BE2C (cell line): ENCODE measurements around the gene DRAXIN. TPM values are rescaled to one million over a fixed set of nuclear protein-coding genes. Genes with fewer than 3 reads are reported as not detected.
A peak's percentile ranks its signal among the peaks of the same experiment; 100 is the strongest.
"Not testable (repeated sequence)": the region's sequence is repeated elsewhere in the genome, so short reads cannot be mapped to it uniquely, and the experiment has no call there.

ENCODE experiments used
- DNase-seq: peaks from one replicate; pipeline ENCODE4 v3.0.0-alpha.2; 2020
- H3K27me3 ChIP-seq: fragments of 250-450 bp; sonication (Bioruptor Pico); 2 replicates; pipeline ENCODE4 v1.5.1; 2020; ENCODE audit warnings: mild to moderate bottlenecking
- H3K36me3 ChIP-seq: fragments of 250-450 bp; sonication (Bioruptor Pico); 2 replicates; pipeline ENCODE4 v1.5.1; 2020; ENCODE audit warnings: mild to moderate bottlenecking
- H3K4me1 ChIP-seq: fragments of 250-450 bp; sonication (Bioruptor Pico); 2 replicates; pipeline ENCODE4 v1.5.1; 2020
- H3K4me3 ChIP-seq: 2 replicates; pipeline ENCODE4 v1.5.1; 2011; ENCODE audit warnings: low read depth, low read length
- H3K9me3 ChIP-seq: fragments of 250-450 bp; sonication (Bioruptor Pico); 2 replicates; pipeline ENCODE4 v1.5.1; 2020
- polyA plus RNA-seq: library from polyadenylated mRNA; unstranded; fragments of >200 nt; gene quantifications from one replicate; pipeline ENCODE4 v1.2.1, GENCODE V29; 2012; ENCODE audit warnings: low read depth, missing spikeins; ENCODE audit not compliant: insufficient read length, insufficient read depth
- TF ChIP-seq, protein P1 (sequence below): IDR thresholded peaks from 2 replicates; pipeline ENCODE4 v1.5.1; 2012; ENCODE audit warnings: mild to moderate bottlenecking, low read depth, low read length

The DRAXIN gene
- 0.09 TPM for polyA plus RNA-seq

GRCh38 chr1:11691302-11691914 is at the start of gene DRAXIN:
Gene DRAXIN (plus strand): TSS chr1:11691710. CDS start chr1:11706259, 14,549 bp downstream.
- TF ChIP-seq, protein P1, sequence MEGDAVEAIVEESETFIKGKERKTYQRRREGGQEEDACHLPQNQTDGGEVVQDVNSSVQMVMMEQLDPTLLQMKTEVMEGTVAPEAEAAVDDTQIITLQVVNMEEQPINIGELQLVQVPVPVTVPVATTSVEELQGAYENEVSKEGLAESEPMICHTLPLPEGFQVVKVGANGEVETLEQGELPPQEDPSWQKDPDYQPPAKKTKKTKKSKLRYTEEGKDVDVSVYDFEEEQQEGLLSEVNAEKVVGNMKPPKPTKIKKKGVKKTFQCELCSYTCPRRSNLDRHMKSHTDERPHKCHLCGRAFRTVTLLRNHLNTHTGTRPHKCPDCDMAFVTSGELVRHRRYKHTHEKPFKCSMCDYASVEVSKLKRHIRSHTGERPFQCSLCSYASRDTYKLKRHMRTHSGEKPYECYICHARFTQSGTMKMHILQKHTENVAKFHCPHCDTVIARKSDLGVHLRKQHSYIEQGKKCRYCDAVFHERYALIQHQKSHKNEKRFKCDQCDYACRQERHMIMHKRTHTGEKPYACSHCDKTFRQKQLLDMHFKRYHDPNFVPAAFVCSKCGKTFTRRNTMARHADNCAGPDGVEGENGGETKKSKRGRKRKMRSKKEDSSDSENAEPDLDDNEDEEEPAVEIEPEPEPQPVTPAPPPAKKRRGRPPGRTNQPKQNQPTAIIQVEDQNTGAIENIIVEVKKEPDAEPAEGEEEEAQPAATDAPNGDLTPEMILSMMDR: no peak
- DNase-seq: peak; percentile 18
- Histone ChIP-seq H3K9me3 (no peaks in the 10 kb centered on the region), H3K4me1 (no peaks in the 10 kb centered on the region), H3K27me3 (peaks cover 42% of the 10 kb centered on the region), H3K4me3 (no peak within 1 kb of the TSS; the same call in 1 of the 2 replicates), H3K36me3 (no peaks in the 10 kb centered on the region)

GRCh38 chr1:11641776-11642305 is 49.7 kb upstream of the DRAXIN start:
- H3K4me1 ChIP-seq: no peaks in the 10 kb centered on the region
- H3K9me3 ChIP-seq: no peaks in the 10 kb centered on the region
- no peaks in the 10 kb centered on the region for H3K36me3 ChIP-seq
- TF ChIP-seq, protein P1: no peak
- no peaks in the 10 kb centered on the region for H3K27me3 ChIP-seq
- no peak overlapping the region for H3K4me3 ChIP-seq
- DNase-seq: no peak

DNA sequence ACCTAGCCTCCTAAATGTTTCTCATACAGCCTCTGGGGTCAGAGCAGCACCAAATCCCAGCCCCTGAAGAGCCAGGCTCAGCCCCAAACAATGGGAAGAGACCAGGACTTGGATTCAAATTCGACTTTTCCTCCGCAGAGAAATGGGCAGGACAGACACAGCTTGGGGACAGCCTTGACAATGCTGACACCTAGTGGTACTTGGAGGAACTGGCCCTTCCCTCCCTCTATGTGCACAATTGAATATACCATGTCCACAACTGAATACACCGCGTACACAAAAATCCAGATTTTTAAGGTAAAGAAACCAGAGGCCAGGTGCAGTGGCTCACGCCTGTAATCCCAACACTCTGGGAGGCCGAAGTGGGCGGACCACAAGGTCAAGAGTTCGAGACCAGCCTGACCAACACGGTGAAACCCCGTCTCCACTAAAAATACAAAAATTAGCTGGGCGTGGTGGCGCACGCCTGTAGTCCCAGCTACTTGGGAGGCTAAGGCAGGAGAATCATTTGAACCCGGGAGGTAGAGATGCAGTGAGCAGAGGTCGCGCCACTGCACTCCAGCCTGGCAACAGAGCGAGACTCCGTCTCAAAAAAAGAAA is 49.0 kb upstream of the DRAXIN start:
- TF ChIP-seq, protein P1: peak; percentile 89
- not testable (repeated sequence) for H3K9me3 ChIP-seq, H3K4me1 ChIP-seq, H3K4me3 ChIP-seq, H3K36me3 ChIP-seq, H3K27me3 ChIP-seq
- peak; percentile 59 for DNase-seq

DNA sequence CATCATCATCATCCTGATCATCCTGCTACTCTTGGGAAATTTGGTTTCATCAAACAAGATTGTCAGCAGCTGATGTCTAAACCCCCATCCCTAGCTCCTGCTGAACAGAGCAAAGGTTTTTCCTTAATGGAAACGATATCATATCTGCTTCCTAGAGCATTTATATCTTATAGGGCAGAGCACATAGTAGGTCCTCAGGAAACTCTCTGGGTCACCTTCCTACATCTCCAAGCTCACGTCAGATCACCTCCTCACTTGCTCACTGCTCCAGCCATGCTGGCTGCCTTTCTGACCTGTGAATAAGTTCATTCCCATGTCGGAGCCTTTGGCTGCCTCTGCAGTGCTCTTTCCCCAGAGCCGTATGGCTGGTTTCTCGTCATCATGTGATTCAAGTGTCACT is 47.7 kb upstream of the DRAXIN start:
- Histone ChIP-seq H3K9me3 (no peaks in the 10 kb centered on the region), H3K27me3 (no peaks in the 10 kb centered on the region), H3K36me3 (no peaks in the 10 kb centered on the region), H3K4me3 (no peak overlapping the region), H3K4me1 (no peaks in the 10 kb centered on the region)
- TF ChIP-seq, protein P1: no peak
- no peak for DNase-seq

- no peaks in the 10 kb centered on the region for H3K36me3 ChIP-seq
- H3K9me3 ChIP-seq: no peaks in the 10 kb centered on the region
- no peaks in the 10 kb centered on the region for H3K27me3 ChIP-seq
- no peak overlapping the region for H3K4me3 ChIP-seq
- H3K4me1 ChIP-seq: no peaks in the 10 kb centered on the region
- DNase-seq: no peak
- TF ChIP-seq, protein P1: no peak
These were observed 46.2 kb upstream of the DRAXIN start for GRCh38 chr1:11645270-11645669.

GRCh38 chr1:11645670-11646265 is 45.7 kb upstream of the DRAXIN start:
- H3K36me3 ChIP-seq: no peaks in the 10 kb centered on the region
- no peaks in the 10 kb centered on the region for H3K4me1 ChIP-seq
- H3K9me3 ChIP-seq: no peaks in the 10 kb centered on the region
- H3K4me3 ChIP-seq: no peak overlapping the region
- TF ChIP-seq, protein P1: peak; percentile 74
- no peaks in the 10 kb centered on the region for H3K27me3 ChIP-seq
- peak; percentile 88 for DNase-seq
